Neural progenitor cell (in vitro differentiated cells): ENCODE measurements around the gene RNF32. TPM values are rescaled to one million over a fixed set of nuclear protein-coding genes. Genes with fewer than 3 reads are reported as not detected.

Experiments
- DNase-seq: peaks from one replicate; pipeline ENCODE4 v3.0.0-alpha.2; 2016; ENCODE audit warnings: low spot score
- H2AFZ ChIP-seq: fragments of 200-600 bp; sonication (generic); replicated peaks from 2 replicates; pipeline ENCODE4 v1.6.1; 2016; ENCODE audit warnings: antibody characterized with exemption
- H3F3A ChIP-seq: fragments of 200-600 bp; sonication (generic); 2 replicates; pipeline ENCODE4 v1.6.1; 2016; ENCODE audit warnings: antibody characterized with exemption, low read depth
- H3K27ac ChIP-seq: fragments of 200-600 bp; sonication (generic); 2 replicates; pipeline ENCODE4 v1.5.1; 2016; ENCODE audit warnings: mild to moderate bottlenecking
- H3K27me3 ChIP-seq: fragments of 200-600 bp; sonication (generic); 2 replicates; pipeline ENCODE4 v1.6.1; 2016; ENCODE audit warnings: mild to moderate bottlenecking, moderate library complexity
- H3K36me3 ChIP-seq: fragments of 200-600 bp; sonication (generic); 2 replicates; pipeline ENCODE4 v1.5.1; 2016
- H3K4me1 ChIP-seq: fragments of 200-600 bp; sonication (generic); 2 replicates; pipeline ENCODE4 v1.6.1; 2016; ENCODE audit warnings: mixed run types
- H3K4me2 ChIP-seq: fragments of 200-600 bp; sonication (generic); 2 replicates; pipeline ENCODE4 v1.6.1; 2016
- H3K4me3 ChIP-seq: fragments of 200-600 bp; sonication (generic); 2 replicates; pipeline ENCODE4 v1.5.1; 2016
- H3K79me2 ChIP-seq: fragments of 200-600 bp; sonication (generic); 2 replicates; pipeline ENCODE4 v1.6.1; 2016; ENCODE audit warnings: low read depth
- H3K9ac ChIP-seq: fragments of 200-600 bp; sonication (generic); 2 replicates; pipeline ENCODE4 v1.6.1; 2016
- H3K9me3 ChIP-seq: fragments of 200-600 bp; sonication (generic); 2 replicates; pipeline ENCODE4 v1.5.1; 2016; ENCODE audit warnings: low read depth
- H4K20me1 ChIP-seq: fragments of 200-600 bp; sonication (generic); 2 replicates; pipeline ENCODE4 v1.6.1; 2016; ENCODE audit warnings: low read depth
- H3K27ac Mint-ChIP-seq: 3 replicates; pipeline ENCODE4 v1.8.0; 2021; ENCODE audit warnings: mixed read lengths
- H3K27me3 Mint-ChIP-seq: 2 replicates; pipeline ENCODE4 v1.8.0; 2022; ENCODE audit warnings: low read depth, mild to moderate bottlenecking, inconsistent platforms, moderate library complexity, mixed read lengths; ENCODE audit not compliant: insufficient read depth
- H3K36me3 Mint-ChIP-seq: 3 replicates; pipeline ENCODE4 v1.8.0; 2021; ENCODE audit warnings: mixed read lengths
- H3K4me1 Mint-ChIP-seq: 3 replicates; pipeline ENCODE4 v1.8.0; 2021; ENCODE audit warnings: mixed read lengths
- H3K4me3 Mint-ChIP-seq: 3 replicates; pipeline ENCODE4 v1.8.0; 2021; ENCODE audit warnings: mild to moderate bottlenecking, moderate library complexity, mixed read lengths
- H3K9me3 Mint-ChIP-seq: 3 replicates; pipeline ENCODE4 v1.8.0; 2020; ENCODE audit warnings: mixed read lengths
- CTCF ChIP-seq: fragments of 200-600 bp; sonication (generic); IDR thresholded peaks from 2 replicates; pipeline ENCODE4 v1.5.1; 2017; ENCODE audit warnings: antibody characterized with exemption, mild to moderate bottlenecking
- EZH2 ChIP-seq: fragments of 200-600 bp; sonication (generic); IDR thresholded peaks from 2 replicates; pipeline ENCODE4 v1.6.1; 2017; ENCODE audit warnings: antibody characterized with exemption, mild to moderate bottlenecking, moderate library complexity
- EZH2phosphoT487 ChIP-seq: fragments of 200-600 bp; sonication (generic); IDR thresholded peaks from 2 replicates; pipeline ENCODE4 v1.6.1; 2017; ENCODE audit warnings: antibody characterized with exemption
- total RNA-seq: library from RNA; depleted of rRNA; stranded (reverse); fragments of >200 nt; gene quantifications from 2 replicates; pipeline ENCODE4 v1.2.3, GENCODE V29; 2015; ENCODE audit warnings: low replicate concordance

The RNF32 gene
- total RNA-seq, 1 donor from 2014 or later: 3.0 TPM

DNA sequence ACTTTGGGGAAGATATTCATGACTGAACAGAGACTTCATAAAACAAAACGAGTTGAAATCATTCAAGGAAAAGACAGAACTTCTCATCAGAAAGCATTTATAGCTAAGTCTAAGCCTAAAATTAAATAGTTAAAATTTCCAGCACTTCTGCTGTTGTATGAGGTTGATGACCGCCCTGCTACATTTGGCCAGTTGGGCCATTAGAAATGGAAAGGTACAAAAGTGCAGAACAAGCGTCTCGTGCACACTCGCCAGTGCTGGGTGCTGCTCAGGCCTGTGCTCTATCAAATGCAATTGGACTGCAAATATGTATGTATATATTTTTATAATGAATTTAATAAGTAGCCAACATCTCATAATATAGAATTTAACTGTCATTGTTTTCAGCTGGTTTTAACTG is 34.4 kb upstream of the RNF32 start:
- Histone ChIP-seq H3K4me2 (no peak overlapping the region), H2AFZ (no peak overlapping the region), H3F3A (peaks cover 8% of the 10 kb centered on the region), H3K4me3 (no peak overlapping the region), H3K27me3 (no peaks in the 10 kb centered on the region), H3K36me3 (no peaks in the 10 kb centered on the region), H3K9me3 (no peaks in the 10 kb centered on the region), H4K20me1 (no peaks in the 10 kb centered on the region), H3K79me2 (no peaks in the 10 kb centered on the region), H3K4me1 (peaks cover 11% of the 10 kb centered on the region), H3K9ac (no peak overlapping the region), H3K27ac (no peak overlapping the region)
- Mint-ChIP-seq H3K36me3 (no peaks in the 10 kb centered on the region), H3K4me1 (peaks cover 6% of the 10 kb centered on the region), H3K4me3 (no peak overlapping the region), H3K9me3 (peaks cover 7% of the 10 kb centered on the region), H3K27me3 (peaks cover 6% of the 10 kb centered on the region), H3K27ac (no peak overlapping the region)
- TF ChIP-seq EZH2 (no peak), EZH2phosphoT487 (no peak), CTCF (no peak)
- DNase-seq: no peak

- Histone ChIP-seq H3K27me3 (no peaks in the 10 kb centered on the region), H3K79me2 (no peaks in the 10 kb centered on the region), H3K9me3 (no peaks in the 10 kb centered on the region), H3K27ac (no peak overlapping the region), H3K9ac (no peak overlapping the region), H3F3A (peaks cover 8% of the 10 kb centered on the region), H3K4me2 (no peak overlapping the region), H3K36me3 (no peaks in the 10 kb centered on the region), H3K4me3 (no peak overlapping the region), H4K20me1 (no peaks in the 10 kb centered on the region), H3K4me1 (peaks cover 11% of the 10 kb centered on the region), H2AFZ (no peak overlapping the region)
- Mint-ChIP-seq H3K27ac (no peak overlapping the region), H3K9me3 (peaks cover 5% of the 10 kb centered on the region), H3K27me3 (peaks cover 6% of the 10 kb centered on the region), H3K4me3 (no peak overlapping the region), H3K4me1 (peaks cover 6% of the 10 kb centered on the region), H3K36me3 (no peaks in the 10 kb centered on the region)
- no peak for DNase-seq
- TF ChIP-seq EZH2 (no peak), CTCF (no peak), EZH2phosphoT487 (no peak)
Measured at GRCh38 chr7:156606691-156607331, 33.8 kb upstream of the RNF32 start.

DNA sequence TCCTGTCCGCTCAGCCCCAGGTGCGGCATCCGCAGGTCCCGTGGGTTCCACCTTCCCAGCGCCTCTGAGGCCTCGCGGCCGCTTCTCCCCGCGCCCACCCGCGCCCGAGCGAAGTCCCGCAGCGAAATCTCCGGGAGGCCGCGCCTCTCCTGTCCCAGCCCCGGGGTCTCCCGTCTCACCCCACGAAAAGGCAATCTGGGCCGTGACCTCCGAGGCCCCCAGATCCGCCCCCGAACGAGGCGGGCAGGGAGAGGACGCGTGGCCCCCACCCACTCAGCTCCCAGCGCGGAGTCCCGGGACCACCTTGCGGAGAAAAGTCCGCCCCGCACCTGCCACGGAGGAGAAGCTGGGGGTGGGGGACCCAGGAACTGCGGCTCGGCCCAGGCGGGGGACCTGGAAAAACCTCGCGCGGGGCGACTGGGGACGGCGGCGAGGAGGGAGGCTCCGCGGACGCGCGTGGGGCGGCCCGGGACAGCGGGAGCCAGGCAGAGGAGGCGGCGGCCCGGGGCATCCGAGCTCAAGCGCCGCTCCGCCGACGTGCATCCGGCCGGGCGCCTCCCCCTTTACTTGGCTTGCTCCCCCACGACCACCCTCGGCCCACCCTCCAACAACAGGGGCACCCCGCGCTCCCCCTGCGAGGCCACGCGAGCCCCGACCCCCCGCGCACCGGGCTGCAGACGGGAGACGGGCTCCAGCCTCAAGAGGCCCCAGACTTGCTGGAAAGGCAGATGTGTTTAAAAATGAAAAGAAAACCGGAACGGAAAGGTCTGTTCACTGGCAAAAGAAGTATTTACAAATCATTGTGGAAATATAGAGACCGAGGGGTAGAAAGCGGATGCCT is 33.0 kb upstream of the RNF32 start:
- Histone ChIP-seq H3K4me3 (no peak overlapping the region), H3K4me2 (no peak overlapping the region), H3K9me3 (no peaks in the 10 kb centered on the region), H3K4me1 (peaks cover 6% of the 10 kb centered on the region), H3K27ac (no peak overlapping the region), H2AFZ (no peak overlapping the region), H4K20me1 (no peaks in the 10 kb centered on the region), H3F3A (peaks cover 4% of the 10 kb centered on the region), H3K27me3 (no peaks in the 10 kb centered on the region), H3K36me3 (no peaks in the 10 kb centered on the region), H3K9ac (no peak overlapping the region), H3K79me2 (no peaks in the 10 kb centered on the region)
- H3K36me3 Mint-ChIP-seq: no peaks in the 10 kb centered on the region
- TF ChIP-seq EZH2: no peak
- no peak for TF ChIP-seq EZH2phosphoT487
- TF ChIP-seq CTCF: no peak
- no peak overlapping the region for H3K4me3 Mint-ChIP-seq
- DNase-seq: no peak
- peaks cover 6% of the 10 kb centered on the region for H3K4me1 Mint-ChIP-seq
- peaks cover 2% of the 10 kb centered on the region for H3K9me3 Mint-ChIP-seq
- H3K27ac Mint-ChIP-seq: no peak overlapping the region
- H3K27me3 Mint-ChIP-seq: peaks cover 4% of the 10 kb centered on the region
